RWPE2 (cell line): ENCODE data around the gene PMFBP1.

Experiments
- ATAC-seq: fragments of 200-7000 bp; cut with Tn5 transposase; 3 replicates; pipeline ENCODE4 v1.9.1; 2021; ENCODE audit warnings: low read depth
- DNase-seq: peaks from one replicate; pipeline ENCODE4 v3.0.0-alpha.2; 2020; ENCODE audit warnings: low spot score
- H3K27ac ChIP-seq: fragments of 450-650 bp; 2 replicates; pipeline ENCODE4 v1.5.1; 2017; ENCODE audit warnings: mild to moderate bottlenecking; ENCODE audit not compliant: poor library complexity, severe bottlenecking
- H3K27me3 ChIP-seq: fragments of 250-450 bp; sonication (Bioruptor Pico); 2 replicates; pipeline ENCODE4 v1.5.1; 2021; ENCODE audit warnings: mild to moderate bottlenecking, moderate library complexity; ENCODE audit not compliant: insufficient read depth, poor library complexity, severe bottlenecking
- H3K36me3 ChIP-seq: fragments of 250-450 bp; sonication (Bioruptor Pico); 2 replicates; pipeline ENCODE4 v1.5.1; 2020; ENCODE audit warnings: low read depth, mild to moderate bottlenecking, moderate library complexity
- H3K4me1 ChIP-seq: fragments of 250-450 bp; sonication (Bioruptor Pico); 2 replicates; pipeline ENCODE4 v1.5.1; 2021; ENCODE audit warnings: mild to moderate bottlenecking, moderate library complexity; ENCODE audit not compliant: insufficient read depth, poor library complexity, severe bottlenecking
- H3K4me3 ChIP-seq: fragments of 250-450 bp; sonication (Bioruptor Pico); 2 replicates; pipeline ENCODE4 v1.5.1; 2021; ENCODE audit warnings: mild to moderate bottlenecking, moderate library complexity; ENCODE audit not compliant: severe bottlenecking
- H3K9me3 ChIP-seq: fragments of 250-450 bp; sonication (Bioruptor Pico); 2 replicates; pipeline ENCODE4 v1.5.1; 2021; ENCODE audit warnings: mild to moderate bottlenecking, moderate library complexity; ENCODE audit not compliant: severe bottlenecking
- TF ChIP-seq, protein P1 (sequence below): fragments of 450-650 bp; IDR thresholded peaks from one replicate; pipeline ENCODE4 v1.5.1; 2017; ENCODE audit warnings: mild to moderate bottlenecking, moderate library complexity; ENCODE audit not compliant: poor library complexity, severe bottlenecking

The PMFBP1 gene

DNA sequence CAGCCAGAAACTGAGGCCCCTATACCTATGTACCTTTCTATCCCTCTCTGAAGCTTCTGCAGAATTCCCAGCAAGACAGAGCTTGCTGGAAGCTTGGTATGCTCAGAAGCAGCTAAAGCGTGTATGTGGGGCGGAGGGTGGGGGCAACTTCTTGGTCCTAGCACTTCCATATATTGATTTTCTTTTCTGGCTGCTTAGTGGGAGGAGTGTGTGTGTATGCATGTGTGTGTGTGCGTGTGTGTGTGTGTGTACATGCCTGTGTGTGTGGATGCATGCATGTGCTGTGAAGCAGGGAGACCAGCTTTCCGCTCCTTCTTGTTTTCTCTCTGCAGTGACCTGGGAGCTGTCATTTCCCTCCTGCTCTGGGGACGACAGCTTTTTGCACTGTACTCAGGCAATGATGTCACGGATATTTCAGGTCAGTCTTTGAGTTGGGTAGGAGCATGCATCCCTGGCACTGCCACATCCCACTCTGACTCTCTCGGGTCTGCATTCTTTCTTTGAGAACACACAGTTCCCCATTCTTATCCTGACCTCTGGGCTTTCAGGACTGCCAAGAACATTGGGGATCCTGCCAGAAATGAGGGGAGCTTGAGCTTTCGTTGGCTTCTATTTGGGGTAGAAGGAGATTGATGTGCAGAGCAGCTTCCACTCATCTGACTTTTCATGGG, 98.3 kb downstream of the PMFBP1 start:
- TF ChIP-seq, protein P1, sequence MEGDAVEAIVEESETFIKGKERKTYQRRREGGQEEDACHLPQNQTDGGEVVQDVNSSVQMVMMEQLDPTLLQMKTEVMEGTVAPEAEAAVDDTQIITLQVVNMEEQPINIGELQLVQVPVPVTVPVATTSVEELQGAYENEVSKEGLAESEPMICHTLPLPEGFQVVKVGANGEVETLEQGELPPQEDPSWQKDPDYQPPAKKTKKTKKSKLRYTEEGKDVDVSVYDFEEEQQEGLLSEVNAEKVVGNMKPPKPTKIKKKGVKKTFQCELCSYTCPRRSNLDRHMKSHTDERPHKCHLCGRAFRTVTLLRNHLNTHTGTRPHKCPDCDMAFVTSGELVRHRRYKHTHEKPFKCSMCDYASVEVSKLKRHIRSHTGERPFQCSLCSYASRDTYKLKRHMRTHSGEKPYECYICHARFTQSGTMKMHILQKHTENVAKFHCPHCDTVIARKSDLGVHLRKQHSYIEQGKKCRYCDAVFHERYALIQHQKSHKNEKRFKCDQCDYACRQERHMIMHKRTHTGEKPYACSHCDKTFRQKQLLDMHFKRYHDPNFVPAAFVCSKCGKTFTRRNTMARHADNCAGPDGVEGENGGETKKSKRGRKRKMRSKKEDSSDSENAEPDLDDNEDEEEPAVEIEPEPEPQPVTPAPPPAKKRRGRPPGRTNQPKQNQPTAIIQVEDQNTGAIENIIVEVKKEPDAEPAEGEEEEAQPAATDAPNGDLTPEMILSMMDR = no peak

DNA sequence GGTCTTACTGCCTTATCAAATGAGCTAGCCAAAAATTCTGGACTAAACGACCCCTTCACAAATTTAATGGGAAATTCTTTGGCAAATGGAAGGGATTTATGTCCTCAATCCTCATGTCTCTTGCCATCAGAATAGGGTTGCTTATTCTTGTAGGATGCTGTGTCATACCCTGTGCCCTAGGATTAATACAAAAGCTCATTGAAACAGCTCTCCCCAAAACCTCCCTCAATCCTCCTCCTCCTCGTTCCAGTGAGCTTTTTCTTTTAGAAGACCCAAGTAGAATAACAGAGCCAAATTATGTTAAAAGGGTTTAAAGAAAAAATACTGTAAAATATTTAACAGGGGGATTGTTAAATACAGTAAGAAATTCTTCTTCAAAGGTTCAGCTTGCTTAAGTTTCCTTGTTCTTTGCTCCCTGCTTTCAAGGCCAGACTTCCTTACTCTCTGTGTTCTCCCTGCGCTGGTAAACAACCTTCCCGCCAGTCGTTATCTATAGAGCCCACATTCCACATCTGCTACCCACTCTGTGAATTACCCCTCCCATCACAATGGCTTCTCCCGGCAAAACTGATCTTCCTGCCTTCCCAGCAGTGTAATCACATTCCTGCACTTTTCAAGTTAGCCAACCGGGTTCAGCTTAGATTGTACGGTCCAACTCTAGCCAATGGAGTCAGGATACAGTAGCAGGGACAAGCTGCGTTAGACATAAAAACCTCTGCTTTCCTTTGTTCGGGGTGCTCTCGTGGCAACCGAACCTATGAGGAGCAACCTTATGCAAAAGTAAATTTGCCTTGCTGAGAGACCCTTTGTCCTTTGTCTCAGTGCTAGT, 99.2 kb downstream of the PMFBP1 start:
- no peaks in the 10 kb centered on the region for H3K27me3 ChIP-seq
- ATAC-seq (no peak), DNase-seq (no peak)
- TF ChIP-seq, protein P1 = no peak
- H3K27ac ChIP-seq = no peak overlapping the region
- no peaks in the 10 kb centered on the region for H3K4me1 ChIP-seq
- no peaks in the 10 kb centered on the region for H3K9me3 ChIP-seq
- H3K4me3 ChIP-seq = no peak overlapping the region
- no peaks in the 10 kb centered on the region for H3K36me3 ChIP-seq

More for the DNA sequence above, 98.3 kb downstream of the PMFBP1 start:
- Histone ChIP-seq H3K9me3 (no peaks in the 10 kb centered on the region), H3K27me3 (no peaks in the 10 kb centered on the region), H3K36me3 (no peaks in the 10 kb centered on the region), H3K4me1 (no peaks in the 10 kb centered on the region), H3K4me3 (no peak overlapping the region), H3K27ac (no peak overlapping the region)
- ATAC-seq = no peak
- DNase-seq = no peak
